Effector memory CD8-positive, alpha-beta T cell (primary cell): Measurements from ENCODE around the gene UQCR11.

ENCODE experiments used
- ATAC-seq: fragments of 150-1000 bp; cut with Tn5 transposase; replicated peaks from 2 replicates; pipeline ENCODE4 v1.10.0; 2021; ENCODE audit warnings: mild to moderate bottlenecking, moderate library complexity
- DNase-seq, 3 experiments: peaks; one replicate each; pipeline ENCODE4 v3.0.0; 2021
- H3K27ac Mint-ChIP-seq, 2 donors: one replicate each; pipeline ENCODE4 v1.8.0; 2022; ENCODE audit warnings: mild to moderate bottlenecking in 2 of 2, mixed read lengths in 2 of 2, moderate library complexity in 2 of 2
- H3K27me3 Mint-ChIP-seq, 2 donors: one replicate each; pipeline ENCODE4 v1.8.0; 2022; ENCODE audit warnings: mixed read lengths in 2 of 2
- H3K36me3 Mint-ChIP-seq: one replicate; pipeline ENCODE4 v1.8.0; 2022; ENCODE audit warnings: mild to moderate bottlenecking, moderate library complexity, mixed read lengths; ENCODE audit not compliant: insufficient read depth
- H3K4me1 Mint-ChIP-seq, 2 donors: one replicate each; pipeline ENCODE4 v1.8.0; 2022; ENCODE audit warnings: low read depth in 2 of 2, mixed read lengths in 2 of 2
- H3K4me3 Mint-ChIP-seq, 2 donors: one replicate each; pipeline ENCODE4 v1.8.0; 2022; ENCODE audit warnings: mild to moderate bottlenecking in 2 of 2, mixed read lengths in 2 of 2, moderate library complexity in 2 of 2
- H3K9me3 Mint-ChIP-seq, 2 donors: one replicate each; pipeline ENCODE4 v1.8.0; 2022; ENCODE audit warnings: mixed read lengths in 2 of 2

Gene UQCR11

GRCh38 chr19:1580957-1581356, 24.3 kb downstream of the UQCR11 start:
- Mint-ChIP-seq H3K27me3 (no peaks in the 10 kb centered on the region), H3K4me1 (peaks cover 0 to 4% of the 10 kb centered on the region in 2 donors), H3K4me3 (no peak overlapping the region), H3K27ac (no peak overlapping the region), H3K36me3 (peaks cover 25% of the 10 kb centered on the region), H3K9me3 (no peaks in the 10 kb centered on the region)
- DNase-seq: no peak
- ATAC-seq: no peak

GRCh38 chr19:1580382-1580781, 24.9 kb downstream of the UQCR11 start:
- Mint-ChIP-seq H3K4me3 (no peak overlapping the region), H3K36me3 (peaks cover 25% of the 10 kb centered on the region), H3K27me3 (no peaks in the 10 kb centered on the region)

GRCh38 chr19:1579222-1579621, 26.0 kb downstream of the UQCR11 start:
- no peak overlapping the region for H3K4me3 Mint-ChIP-seq
- no peak overlapping the region for H3K27ac Mint-ChIP-seq
- no peak for DNase-seq
- H3K27me3 Mint-ChIP-seq: no peaks in the 10 kb centered on the region
- no peaks in the 10 kb centered on the region for H3K9me3 Mint-ChIP-seq
- peaks cover 25% of the 10 kb centered on the region for H3K36me3 Mint-ChIP-seq
- no peak for ATAC-seq
- no peaks in the 10 kb centered on the region for H3K4me1 Mint-ChIP-seq

More at GRCh38 chr19:1580382-1580781, 24.9 kb downstream of the UQCR11 start:
- no peaks in the 10 kb centered on the region for H3K9me3 Mint-ChIP-seq
- no peak overlapping the region for H3K27ac Mint-ChIP-seq
- ATAC-seq: no peak
- no peak for DNase-seq
- H3K4me1 Mint-ChIP-seq: peaks cover 0 to 2% of the 10 kb centered on the region in 2 donors

GRCh38 chr19:1577929-1578618, 27.2 kb downstream of the UQCR11 start:
- Mint-ChIP-seq H3K4me3 (no peak overlapping the region), H3K27ac (no peak overlapping the region), H3K9me3 (no peaks in the 10 kb centered on the region), H3K36me3 (peaks cover 22% of the 10 kb centered on the region), H3K27me3 (no peaks in the 10 kb centered on the region), H3K4me1 (no peaks in the 10 kb centered on the region)
- ATAC-seq (no peak), DNase-seq (no peak)

- Mint-ChIP-seq H3K4me1 (no peaks in the 10 kb centered on the region), H3K4me3 (no peak overlapping the region), H3K9me3 (no peaks in the 10 kb centered on the region), H3K27ac (no peak overlapping the region), H3K36me3 (peaks cover 18% of the 10 kb centered on the region), H3K27me3 (no peaks in the 10 kb centered on the region)
- DNase-seq (no peak), ATAC-seq (no peak)
Observed at GRCh38 chr19:1577090-1577928, 28.0 kb downstream of the UQCR11 start.

- H3K9me3 Mint-ChIP-seq: no peaks in the 10 kb centered on the region
- DNase-seq (no peak), ATAC-seq (no peak)
- H3K36me3 Mint-ChIP-seq: peaks cover 18% of the 10 kb centered on the region
- H3K4me3 Mint-ChIP-seq: no peak overlapping the region
- no peaks in the 10 kb centered on the region for H3K4me1 Mint-ChIP-seq
- no peaks in the 10 kb centered on the region for H3K27me3 Mint-ChIP-seq
- no peak overlapping the region for H3K27ac Mint-ChIP-seq
Observed at GRCh38 chr19:1576242-1577089, 28.8 kb downstream of the UQCR11 start.

DNA sequence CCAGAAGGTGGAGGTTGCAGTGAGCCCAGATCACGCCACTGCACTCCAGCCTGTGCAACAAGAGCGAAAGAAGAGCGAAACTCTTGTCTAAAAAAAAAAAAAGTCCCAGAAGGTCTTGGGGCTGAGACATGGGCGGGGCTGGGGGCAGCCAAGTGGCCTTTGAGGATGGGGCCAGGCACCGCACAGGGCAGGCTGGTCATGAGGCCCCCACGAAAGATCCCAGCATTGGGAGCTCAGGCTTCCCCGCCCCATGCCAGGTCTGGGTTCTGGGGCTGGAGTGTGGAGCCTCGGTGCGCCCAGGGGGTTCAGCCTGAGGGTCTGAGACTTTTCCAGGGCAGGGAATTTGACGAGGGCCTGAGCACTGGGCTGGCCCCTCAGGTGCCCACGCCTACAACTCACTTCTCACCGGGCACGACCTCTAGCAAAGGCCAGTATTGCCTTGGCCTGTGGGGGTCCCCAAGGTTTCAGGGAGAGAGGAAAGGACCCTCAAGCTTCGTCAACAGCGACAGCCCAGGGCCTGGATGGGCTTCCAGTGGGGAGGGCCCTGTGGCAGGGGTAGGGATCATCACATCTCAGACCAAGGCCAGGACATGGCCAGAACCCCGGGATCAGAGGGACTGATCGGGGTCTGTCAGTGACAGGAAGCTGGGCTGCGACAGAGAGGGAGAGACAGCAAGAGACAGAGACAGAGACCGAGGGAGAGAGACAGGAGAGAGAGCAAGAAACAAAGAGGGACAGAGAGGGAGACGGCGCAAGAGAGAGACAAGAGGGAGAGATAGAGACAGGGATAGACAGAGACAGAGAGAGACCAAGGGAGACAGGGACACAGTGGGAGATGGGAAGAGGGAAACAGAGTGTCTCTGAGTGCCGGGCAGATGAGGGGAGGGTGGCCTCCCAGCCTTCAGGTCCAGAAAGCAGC, 29.7 kb downstream of the UQCR11 start:
- Mint-ChIP-seq H3K27me3 (peaks cover 1 to 3% of the 10 kb centered on the region in 2 donors), H3K27ac (no peak overlapping the region), H3K4me1 (no peaks in the 10 kb centered on the region), H3K9me3 (no peaks in the 10 kb centered on the region), H3K36me3 (peaks cover 12% of the 10 kb centered on the region), H3K4me3 (no peak overlapping the region)
- ATAC-seq (no peak), DNase-seq (no peak)

DNA sequence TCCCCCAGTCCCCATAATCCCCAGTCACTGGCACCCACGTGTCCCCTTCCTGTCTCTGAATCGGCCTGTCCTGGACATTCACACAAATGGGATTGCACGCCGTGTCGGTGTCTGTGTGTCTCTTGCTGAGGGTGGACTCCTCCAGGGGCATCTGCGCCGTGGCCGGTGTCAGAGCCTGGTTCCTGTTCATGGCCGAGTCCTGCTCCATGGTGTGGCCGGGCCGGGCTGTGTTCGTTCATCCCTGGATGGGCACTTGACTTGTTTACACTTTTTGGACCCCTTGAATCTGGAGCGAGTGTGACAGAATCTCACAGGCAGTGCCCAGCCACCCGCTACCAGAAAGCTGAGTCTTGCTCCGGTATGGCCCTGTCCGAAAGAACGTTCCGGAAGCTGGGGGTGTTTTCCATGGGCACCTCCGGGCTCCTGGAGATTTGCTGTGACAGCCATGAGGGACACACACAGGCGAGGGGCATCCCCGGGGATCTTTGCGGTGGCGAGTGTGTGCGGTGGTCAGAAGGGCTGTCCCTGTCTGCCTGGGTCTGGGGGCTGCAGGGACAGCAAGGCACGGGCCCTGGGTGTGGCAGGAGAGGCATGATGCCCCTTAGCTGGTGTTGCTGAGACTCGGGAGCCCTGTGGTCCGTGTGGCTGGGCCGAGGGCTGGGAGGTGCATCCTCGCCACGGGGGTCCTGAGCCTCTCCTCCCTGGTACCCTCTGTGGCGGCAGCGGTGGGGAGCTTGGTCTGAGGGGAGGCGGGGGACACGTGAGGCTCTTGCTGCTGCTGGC, 30.7 kb downstream of the UQCR11 start:
- Mint-ChIP-seq H3K27ac (no peak overlapping the region), H3K27me3 (peaks cover 12 to 14% of the 10 kb centered on the region in 2 donors), H3K4me1 (peaks cover 0 to 4% of the 10 kb centered on the region in 2 donors), H3K9me3 (no peaks in the 10 kb centered on the region), H3K4me3 (no peak overlapping the region), H3K36me3 (peaks cover 6% of the 10 kb centered on the region)
- DNase-seq: no peak
- no peak for ATAC-seq

DNA sequence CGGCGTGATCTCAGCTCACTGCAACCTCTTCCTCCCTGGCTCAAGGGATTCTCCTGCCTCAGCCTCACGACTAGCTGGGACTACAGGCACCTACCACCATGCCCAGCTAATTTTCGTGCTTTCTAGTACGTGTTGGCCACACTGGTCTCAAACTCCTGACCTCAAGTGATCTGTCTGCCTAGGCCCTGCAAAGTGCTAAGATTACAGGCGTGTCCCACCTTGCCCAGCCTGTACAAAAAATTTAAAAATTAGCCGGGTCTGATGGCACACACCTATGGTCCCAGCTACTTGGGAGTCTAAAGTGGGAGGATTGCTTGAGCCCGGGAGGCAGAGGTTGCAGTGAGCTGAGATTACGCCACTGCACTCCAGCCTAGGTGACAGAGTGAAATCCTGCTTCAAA, 32.5 kb downstream of the UQCR11 start:
- peaks cover 2 to 4% of the 10 kb centered on the region in 2 donors for H3K4me1 Mint-ChIP-seq
- ATAC-seq (no peak), DNase-seq (no peak)
- peaks cover 12 to 16% of the 10 kb centered on the region in 2 donors for H3K27me3 Mint-ChIP-seq
- H3K27ac Mint-ChIP-seq: no peak overlapping the region
- no peaks in the 10 kb centered on the region for H3K9me3 Mint-ChIP-seq
- H3K36me3 Mint-ChIP-seq: peaks cover 13% of the 10 kb centered on the region
- no peak overlapping the region for H3K4me3 Mint-ChIP-seq

DNA sequence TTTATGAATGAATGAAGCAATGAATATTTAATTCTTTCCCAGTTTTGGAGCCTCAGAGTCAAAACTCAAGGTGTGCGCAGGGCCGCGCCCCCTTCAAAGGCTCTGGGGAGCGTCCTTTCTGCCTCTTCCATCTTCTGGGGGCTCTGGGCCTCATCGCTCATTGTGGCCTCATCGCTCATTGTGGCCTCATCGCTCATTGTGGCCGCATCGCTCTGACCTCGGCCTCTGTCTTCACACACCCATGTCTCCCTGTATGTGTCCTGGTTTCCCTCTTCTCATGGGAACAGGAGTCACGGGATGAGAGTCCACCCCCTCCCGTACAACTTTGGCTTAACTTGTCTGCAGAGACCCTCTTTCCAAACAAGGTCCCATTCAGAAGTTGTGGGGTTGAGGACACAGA, 33.9 kb downstream of the UQCR11 start:
- no peak overlapping the region for H3K27ac Mint-ChIP-seq
- H3K9me3 Mint-ChIP-seq: no peaks in the 10 kb centered on the region
- peaks cover 13% of the 10 kb centered on the region for H3K36me3 Mint-ChIP-seq
- no peak for ATAC-seq
- H3K27me3 Mint-ChIP-seq: peaks cover 12 to 16% of the 10 kb centered on the region in 2 donors
- DNase-seq: no peak
- peaks cover 2 to 4% of the 10 kb centered on the region in 2 donors for H3K4me1 Mint-ChIP-seq
- H3K4me3 Mint-ChIP-seq: no peak overlapping the region

GRCh38 chr19:1570836-1571235, 34.4 kb downstream of the UQCR11 start:
- H3K4me3 Mint-ChIP-seq: peak overlapping the region in 1 of 2 donors; percentile 63
- peaks cover 13% of the 10 kb centered on the region for H3K36me3 Mint-ChIP-seq
- H3K9me3 Mint-ChIP-seq: no peaks in the 10 kb centered on the region
- DNase-seq (no peak), ATAC-seq (no peak)
- peaks cover 2 to 4% of the 10 kb centered on the region in 2 donors for H3K4me1 Mint-ChIP-seq
- H3K27me3 Mint-ChIP-seq: peaks cover 12 to 16% of the 10 kb centered on the region in 2 donors
- H3K27ac Mint-ChIP-seq: no peak overlapping the region

DNA sequence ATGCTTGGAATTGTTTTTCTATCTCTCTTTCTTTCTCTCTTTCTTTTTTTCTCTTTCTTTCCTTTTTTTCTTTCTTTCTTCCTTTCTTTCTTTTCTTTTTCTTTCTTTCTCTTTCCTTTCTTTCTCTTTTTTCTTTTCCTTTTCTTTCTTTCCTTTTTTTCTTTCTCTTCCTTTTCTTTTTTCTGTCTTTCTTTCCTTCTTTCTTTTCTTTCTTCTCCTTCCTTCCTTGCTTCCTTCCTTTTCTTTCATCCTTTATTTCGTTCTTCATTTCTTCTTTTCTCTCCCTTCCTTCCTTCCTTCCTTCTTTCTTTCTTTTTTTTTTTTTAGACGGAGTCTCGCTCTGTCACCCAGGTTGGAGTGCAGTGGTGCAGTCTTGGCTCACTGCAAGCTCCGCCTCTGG, 35.3 kb downstream of the UQCR11 start:
- Mint-ChIP-seq H3K27ac (peak overlapping the region in 1 of 2 donors; percentile 68), H3K9me3 (no peaks in the 10 kb centered on the region), H3K36me3 (peaks cover 13% of the 10 kb centered on the region), H3K4me1 (peaks cover 2 to 4% of the 10 kb centered on the region in 2 donors), H3K4me3 (peak overlapping the region; percentile 63 to 68), H3K27me3 (peaks cover 12 to 16% of the 10 kb centered on the region in 2 donors)
- no peak for ATAC-seq
- no peak for DNase-seq
